Omental fat pad (tissue), 4 donors: ENCODE results near the gene JUN. TPM values are rescaled to one million over a fixed set of nuclear protein-coding genes. Genes with fewer than 3 reads are reported as not detected.
"Not testable (repeated sequence)": the region's sequence is repeated elsewhere in the genome, so short reads cannot be mapped to it uniquely, and the experiment has no call there.

Experiments used
- ATAC-seq: fragments of 150-250 bp; one replicate; pipeline ENCODE4 v1.9.1; 2016; ENCODE audit warnings: mild to moderate bottlenecking, moderate library complexity; ENCODE audit not compliant: low FRiP score
- DNase-seq: peaks from one replicate; pipeline ENCODE4 v3.0.0-alpha.2; 2019; ENCODE audit warnings: low spot score
- CTCF ChIP-seq, 3 donors: fragments of 450-650 bp; IDR thresholded peaks; one replicate each; pipeline ENCODE4 v1.5.1; 2016 to 2017; ENCODE audit warnings: antibody characterized with exemption in 3 of 3, mild to moderate bottlenecking in 3 of 3, moderate library complexity in 2 of 3
- total RNA-seq, 4 donors: library from RNA; depleted of rRNA; stranded (reverse); fragments of >200 nt; gene quantifications; one replicate each; pipeline ENCODE4 v1.1.0, GENCODE V29; 2016

Gene JUN
- total RNA-seq, 4 donors from 2014 or later, result 367 to 477 (median 404) TPM

DNA sequence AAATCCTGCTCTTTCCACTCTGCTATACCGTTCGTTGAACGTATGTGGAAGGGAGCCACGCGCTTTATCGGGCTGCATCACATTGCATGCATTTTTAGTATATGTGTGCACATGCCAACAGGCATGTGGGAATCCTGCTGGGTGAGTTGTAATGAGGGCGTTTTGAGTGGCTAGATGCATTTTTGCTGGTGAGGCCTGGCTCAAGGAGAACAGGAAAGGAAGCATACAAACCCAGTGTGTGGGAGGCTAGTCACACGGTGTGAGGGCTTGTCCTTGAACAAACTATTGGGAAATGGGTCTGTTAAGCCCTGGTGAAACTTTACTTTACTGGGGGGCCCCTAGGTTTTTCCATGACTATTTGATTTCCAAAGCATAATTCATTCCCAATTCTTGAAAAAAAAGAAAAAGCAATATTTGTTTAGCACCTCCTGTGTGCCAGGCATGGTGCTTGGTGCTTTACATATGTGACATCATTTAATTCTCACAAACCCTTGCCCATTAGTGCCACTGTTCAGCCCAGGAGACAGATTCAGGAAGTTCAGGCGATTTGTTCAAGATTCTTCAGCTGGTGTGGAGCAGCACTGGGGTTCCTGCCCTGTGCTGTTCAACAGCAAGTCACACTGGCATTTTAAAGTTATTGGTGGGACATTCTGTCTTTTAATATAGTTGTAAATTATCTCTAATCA, 25.6 kb upstream of the JUN start:
- DNase-seq (no peak), ATAC-seq (peak; percentile 56)
- no peak for TF ChIP-seq CTCF (IDR thresholded peaks at IDR 0.05)

DNA sequence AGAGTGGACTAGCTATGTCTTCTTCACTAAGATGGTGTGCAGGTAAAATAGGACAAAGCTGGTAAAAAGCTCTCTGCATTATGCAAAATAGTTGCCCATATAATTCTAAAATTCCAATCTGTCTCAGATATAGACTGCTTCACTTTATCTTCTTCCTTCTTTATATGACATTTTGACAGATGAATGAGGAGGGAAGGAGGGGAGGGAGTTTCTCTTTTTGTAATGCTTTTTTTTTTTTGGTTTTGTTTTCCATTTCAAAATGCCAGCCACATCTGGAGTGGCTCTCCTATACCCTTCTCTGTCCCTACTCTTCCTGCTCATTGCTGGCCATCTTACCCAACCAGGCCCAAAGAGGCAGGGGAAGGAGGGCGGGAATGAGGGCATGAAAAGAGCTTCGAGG, 24.2 kb upstream of the JUN start:
- DNase-seq, result no peak
- no peak for ATAC-seq
- no peak for TF ChIP-seq CTCF (IDR thresholded peaks at IDR 0.05)

- no peak for TF ChIP-seq CTCF (IDR thresholded peaks at IDR 0.05)
These were observed 22.1 kb upstream of the JUN start for GRCh38 chr1:58805716-58806571.

GRCh38 chr1:58804853-58805565, 21.2 kb upstream of the JUN start:
- TF ChIP-seq CTCF (IDR thresholded peaks at IDR 0.05), result no peak
- DNase-seq (no peak), ATAC-seq (no peak)

More at GRCh38 chr1:58805716-58806571, 22.1 kb upstream of the JUN start:
- ATAC-seq (no peak), DNase-seq (no peak)

GRCh38 chr1:58803858-58804257, 20.0 kb upstream of the JUN start:
- TF ChIP-seq CTCF (IDR thresholded peaks at IDR 0.05), result no peak
- ATAC-seq (no peak), DNase-seq (no peak)

DNA sequence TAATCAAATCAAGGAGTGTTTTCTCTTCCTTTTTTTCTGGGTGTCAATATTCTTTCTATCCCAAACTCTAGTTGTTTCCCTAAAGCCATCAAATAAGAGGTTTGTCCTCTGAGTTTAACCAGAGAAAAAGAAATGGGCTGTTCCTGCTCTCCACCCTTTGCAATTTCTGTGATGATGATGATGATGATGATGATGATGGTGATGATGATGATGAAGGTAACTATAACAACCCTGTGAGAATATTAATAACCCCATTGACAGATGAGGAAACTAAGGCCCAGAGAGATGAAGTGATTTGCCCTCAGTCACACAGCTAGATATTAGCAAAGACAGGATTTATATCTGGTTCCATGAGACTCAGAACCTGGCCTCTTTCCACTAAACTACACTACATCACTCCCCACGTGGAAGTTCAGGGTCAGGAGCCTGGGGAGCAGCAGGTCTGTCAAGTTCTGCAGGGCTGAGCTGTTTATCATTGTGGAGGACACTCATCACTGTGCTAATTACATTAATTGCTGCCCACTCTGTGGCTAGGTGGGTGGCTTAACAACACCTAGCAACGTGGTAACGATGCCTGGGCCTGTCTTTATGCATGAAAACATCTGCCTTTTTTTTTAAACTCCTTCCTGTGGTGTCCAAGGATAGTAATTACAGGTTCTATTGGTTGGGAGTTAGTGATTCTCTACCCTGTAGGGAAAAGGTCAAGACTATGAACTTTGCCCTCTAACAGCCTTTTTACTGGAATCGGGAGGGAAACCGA, 19.0 kb upstream of the JUN start:
- DNase-seq (no peak), ATAC-seq (no peak)
- no peak for TF ChIP-seq CTCF (IDR thresholded peaks at IDR 0.05)

- not testable (repeated sequence) for ATAC-seq
These were observed 17.4 kb upstream of the JUN start for GRCh38 chr1:58801286-58801685.

More at GRCh38 chr1:58801286-58801685, 17.4 kb upstream of the JUN start:
- DNase-seq, result not testable (repeated sequence)
